ENCODE results near the gene NABP2. TPM values are rescaled to one million over a fixed set of nuclear protein-coding genes. Genes with fewer than 3 reads are reported as not detected.

NABP2 gene
- total and polyA plus RNA-seq, 2 donors (not counting 3 experiments of a cell fraction or from before 2014, with no cell fraction given), result 42.4 to 59.7 TPM

DNA sequence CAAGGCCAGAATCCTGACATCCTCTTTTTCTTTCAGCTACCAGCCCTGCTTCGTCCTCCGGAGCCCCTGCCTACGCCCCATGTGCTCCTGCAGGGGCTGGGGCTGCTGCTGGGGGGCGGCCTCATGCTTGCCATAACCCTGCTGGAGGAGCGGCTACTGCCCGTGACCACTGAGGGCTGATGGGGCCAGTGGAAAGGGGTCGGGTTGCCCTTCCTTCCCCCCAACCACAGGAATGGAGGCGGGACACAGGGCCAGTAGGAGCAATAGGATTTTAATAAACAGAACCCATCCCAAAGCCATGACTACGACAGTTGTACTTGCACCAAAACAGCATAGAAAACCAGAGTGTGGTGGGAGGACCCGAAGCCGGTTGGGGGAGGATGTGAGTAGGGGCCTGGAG, 13.4 kb downstream of the NABP2 start:
- BruUV-seq (replicated peaks), result no TSS peak

More for the DNA sequence above, 13.4 kb downstream of the NABP2 start:
- Histone ChIP-seq H3K27ac (ENCODE audit: insufficient read depth, low read depth, low read length) (no peak overlapping the region), H3K9ac (replicated peaks; ENCODE audit: extremely low read depth, insufficient read depth, low read length) (no peak overlapping the region), H3K79me2 (ENCODE audit: control insufficient read depth, insufficient read depth, low read length) (no peaks in the 10 kb centered on the region), H3K4me3 (replicated peaks in 1 of 3; ENCODE audit: insufficient read depth in 1 of 3, low read depth in 1 of 3, low read length in 3 of 3) (no peak overlapping the region), H3K4me2 (ENCODE audit: insufficient read depth, low read length) (no peak overlapping the region), H3K36me3 (ENCODE audit: control insufficient read depth in 2 of 2, extremely low read depth in 1 of 2, insufficient read depth in 2 of 2, low read length in 2 of 2) (peaks cover 9 to 36% of the 10 kb centered on the region in 2 experiments), H3K9me1 (replicated peaks; ENCODE audit: control insufficient read depth, extremely low read depth, insufficient read depth, low read length) (no peaks in the 10 kb centered on the region), H3K9me3 (replicated peaks; ENCODE audit: control insufficient read depth, insufficient read depth, low read length) (no peaks in the 10 kb centered on the region), H4K20me1 (replicated peaks; ENCODE audit: control insufficient read depth, extremely low read depth, insufficient read depth, low read length) (no peaks in the 10 kb centered on the region), H2AFZ (ENCODE audit: low read depth, low read length) (no peak overlapping the region), H3K27me3 (ENCODE audit: control insufficient read depth in 2 of 2, insufficient read depth in 2 of 2, low read length in 2 of 2) (no peaks in the 10 kb centered on the region), H3K4me1 (ENCODE audit: control insufficient read depth, extremely low read depth, insufficient read depth, low read length) (no peaks in the 10 kb centered on the region)
- intact Hi-C loops (cut with micrococcal nuclease) (no loop called here), dilution Hi-C loops (cut with MboI; ENCODE audit: extremely low pct_ligation_motif_present, low sequenced_read_pairs) (no loop called here)
- FAIRE-seq (no peak), DNase-seq (ENCODE audit: low read depth, low spot score) (no peak)
- ChIA-PET CTCF (interaction anchor here (1.0 to 1.1 kb wide), 2 partner anchors 20 to 30 kb away, joined by 3 read pairs; partner anchors contain the start of gene ANKRD52), POLR2A (interaction anchor here (0.8 kb wide), 1 partner anchor 38 kb away, joined by 6 read pairs; no protein-coding TSS in a partner anchor)
- TF ChIP-seq, protein P1, sequence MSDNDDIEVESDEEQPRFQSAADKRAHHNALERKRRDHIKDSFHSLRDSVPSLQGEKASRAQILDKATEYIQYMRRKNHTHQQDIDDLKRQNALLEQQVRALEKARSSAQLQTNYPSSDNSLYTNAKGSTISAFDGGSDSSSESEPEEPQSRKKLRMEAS (IDR thresholded peaks at IDR 0.05; ENCODE audit: insufficient read depth, insufficient read length), result no peak
- TF ChIP-seq CTCF (IDR thresholded peaks at IDR 0.05; ENCODE audit: extremely low read depth in 1 of 2, insufficient read depth in 1 of 2, low read depth in 1 of 2, low read length in 2 of 2), result no peak
- TF ChIP-seq FOS (IDR thresholded peaks at IDR 0.05; ENCODE audit: borderline replicate concordance, insufficient read depth, low read length), result no peak
- no peak for TF ChIP-seq POLR2AphosphoS5 (IDR thresholded peaks at IDR 0.05; ENCODE audit: insufficient read depth, low read depth, low read length)
- no peak for TF ChIP-seq MYC (IDR thresholded peaks at IDR 0.05; ENCODE audit: low read depth, low read length)
- TF ChIP-seq EZH2 (IDR thresholded peaks at IDR 0.05; ENCODE audit: borderline replicate concordance, low read depth, low read length, severe bottlenecking), result no peak
- no peak for TF ChIP-seq GATA2 (IDR thresholded peaks at IDR 0.05; ENCODE audit: insufficient read depth, insufficient read length, low read depth, low read length)
- no peak for TF ChIP-seq POLR2A (IDR thresholded peaks at IDR 0.05; ENCODE audit: low read depth, low read length)
- TF ChIP-seq JUN (IDR thresholded peaks at IDR 0.05; ENCODE audit: borderline replicate concordance, insufficient read depth, insufficient read length, low read depth), result no peak

Measured in endothelial cell of umbilical vein (primary cell).